ENCODE data around the gene HOXA13.
A peak's percentile ranks its signal among the peaks of the same experiment; 100 is the strongest.

Gene HOXA13

GRCh38 chr7:27188386-27189294 lies 11.3 kb downstream of the HOXA13 start (continued):
- TF ChIP-seq CTCF (tag by site-specific recombination; IDR thresholded peaks at IDR 0.05), result no peak
- TF ChIP-seq ZNF830 (tag by site-specific recombination; IDR thresholded peaks at IDR 0.05; ENCODE audit: low read depth), result no peak
- peak; percentile 92 for TF ChIP-seq PRDM10 (tag by site-specific recombination; IDR thresholded peaks at IDR 0.05)

GRCh38 chr7:27187475-27188385 lies 12.2 kb downstream of the HOXA13 start:
- Histone ChIP-seq H3K27ac (ENCODE audit: extremely low read depth, low read depth, low read length) (peak overlapping the region; percentile 79), H3K4me1 (ENCODE audit: control insufficient read depth, insufficient read depth, low read length) (peaks cover 24% of the 10 kb centered on the region), H3K4me3 (ENCODE audit: low read depth, low read length) (peak overlapping the region; percentile 46), H3K36me3 (ENCODE audit: control insufficient read depth in 2 of 2, insufficient read depth in 1 of 2, low read length in 2 of 2) (peaks cover 4 to 9% of the 10 kb centered on the region in 2 experiments; a peak in 2 of 3 replicates), H3K9me3 (ENCODE audit: control insufficient read depth, insufficient read depth, low read depth, low read length) (no peaks in the 10 kb centered on the region)
- CTCF ChIA-PET, result interaction anchor here (0.6 to 1.6 kb wide), 9 partner anchors 8 to 909 kb away, joined by 3 to 10 read pairs (median 4); partner anchors contain the start of gene HOXA5
- POLR2A ChIA-PET, result interaction anchor here (0.5 to 7.6 kb wide), 6 partner anchors 8 to 307 kb away, joined by 3 to 237 read pairs (median 16); partner anchors contain the start of genes HOXA10 and HOXA13
- TF ChIP-seq GLIS1 (tag by site-specific recombination; IDR thresholded peaks at IDR 0.05) (peak; percentile 68), PATZ1 (tag by site-specific recombination; IDR thresholded peaks at IDR 0.05) (no peak; the same call in none of the 2 replicates), ZBTB26 (tag by site-specific recombination; optimal IDR thresholded peaks at IDR 0.05) (peak; percentile 18), RBAK (tag by site-specific recombination; IDR thresholded peaks at IDR 0.05) (no peak), ZXDB (tag by site-specific recombination; IDR thresholded peaks at IDR 0.05) (0 out of 2 replicates have a peak, but pooled peaks have one; percentile 17), ZSCAN30 (tag by site-specific recombination; IDR thresholded peaks at IDR 0.05) (peak; percentile 22; the same call in 1 of the 2 replicates), ZBTB11 (tag by site-specific recombination; conservative IDR thresholded peaks at IDR 0.05; ENCODE audit: low read depth) (peak; percentile 37), KLF9 (tag by site-specific recombination; IDR thresholded peaks at IDR 0.05; ENCODE audit: low read depth) (peak; percentile 49; the same call in 1 of the 2 replicates), ZNF585B (tag by site-specific recombination; IDR thresholded peaks at IDR 0.05) (no peak), PRDM10 (tag by site-specific recombination; IDR thresholded peaks at IDR 0.05) (peak; percentile 9; the same call in 1 of the 2 replicates), ZSCAN16 (tag by site-specific recombination; IDR thresholded peaks at IDR 0.05) (no peak), EGR2 (tag by site-specific recombination; IDR thresholded peaks at IDR 0.05; ENCODE audit: low read depth) (peak; percentile 18; the same call in 1 of the 2 replicates)
